Activated CD4-positive, CD25-positive, alpha-beta regulatory T cell (primary cell): ENCODE data around the gene MAP3K7.

Source experiments
- DNase-seq, 4 experiments: peaks; one replicate each; lab custom pipeline; 2025; lab: John Stamatoyannopoulos, UW

Gene MAP3K7

GRCh38 chr6:90530882-90531281 lies 56.0 kb downstream of the MAP3K7 start:
- DNase-seq: no peak

GRCh38 chr6:90525421-90525820 lies 61.5 kb downstream of the MAP3K7 start:
- no peak for DNase-seq

DNA sequence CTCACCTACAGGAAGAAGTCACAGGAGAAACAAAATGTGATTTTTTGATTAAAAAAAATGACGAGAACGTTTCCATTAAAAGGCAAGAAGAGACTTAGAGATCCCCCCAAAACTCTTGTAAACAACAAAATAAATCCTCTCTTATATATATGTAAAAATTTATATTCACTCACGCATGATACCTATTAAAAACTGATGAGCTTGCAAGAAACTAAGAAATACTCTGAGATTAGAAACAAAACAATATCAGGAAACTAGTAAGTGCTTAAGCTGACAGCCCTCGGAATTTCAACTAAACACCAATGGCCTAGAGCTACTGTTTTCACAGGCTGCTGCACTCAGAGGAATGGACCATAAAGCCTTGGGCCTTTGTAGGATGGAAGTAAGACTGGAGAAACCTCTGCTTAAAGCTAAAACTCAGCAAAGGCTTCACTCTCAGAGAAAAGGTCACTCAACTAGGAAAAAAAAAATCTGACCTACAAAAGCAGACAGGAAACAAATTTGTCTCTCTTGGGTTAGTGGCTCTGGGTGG lies 63.0 kb downstream of the MAP3K7 start:
- DNase-seq: no peak

DNA sequence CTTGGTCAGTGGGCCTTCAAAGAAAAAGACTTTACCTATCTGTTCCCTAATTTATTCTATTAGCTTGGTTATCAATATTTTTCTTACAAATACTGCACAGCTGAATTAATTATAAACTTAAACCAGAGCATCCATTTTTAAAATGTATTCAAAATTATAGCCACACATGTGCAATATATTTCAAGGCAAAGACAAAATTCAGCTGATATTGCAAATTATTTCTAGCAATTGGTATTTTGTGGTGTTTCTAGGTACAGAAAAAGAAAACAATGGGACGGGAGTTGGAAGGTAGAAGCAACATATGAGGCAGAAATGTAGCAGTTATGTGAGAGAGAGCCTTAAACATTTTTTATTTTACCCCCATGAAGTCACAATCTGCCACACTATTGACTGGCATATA lies 64.9 kb downstream of the MAP3K7 start:
- DNase-seq: no peak

DNA sequence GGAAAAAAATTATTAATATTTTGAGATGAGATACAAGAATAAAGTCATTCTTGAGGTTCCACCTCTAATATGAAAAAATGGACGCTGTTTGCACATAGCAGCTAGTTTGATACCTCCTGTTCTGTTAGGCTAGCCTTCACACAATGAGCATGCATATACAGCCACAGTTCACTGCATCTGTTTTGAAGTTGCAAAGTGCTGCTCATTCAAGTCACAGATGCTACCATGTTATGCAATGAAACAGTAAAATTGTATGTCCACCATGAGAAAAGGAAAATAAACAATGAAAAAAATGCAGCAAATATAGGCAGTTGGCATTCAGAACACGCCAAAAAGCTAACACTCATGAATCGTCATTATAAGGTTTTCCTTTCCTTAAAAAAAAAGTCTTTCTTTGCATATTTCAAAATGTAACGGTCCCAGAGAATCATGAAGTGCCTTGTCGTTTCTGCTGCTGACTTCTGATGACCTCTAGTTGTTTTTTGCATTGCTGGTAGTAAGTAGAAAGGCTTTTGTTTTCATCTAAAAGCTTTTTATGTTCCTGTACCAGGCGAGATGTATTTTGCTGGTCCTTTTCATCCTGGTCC lies 70.7 kb downstream of the MAP3K7 start:
- DNase-seq: no peak

- DNase-seq: no peak
Observed at GRCh38 chr6:90514496-90514895, 72.4 kb downstream of the MAP3K7 start.

GRCh38 chr6:90508753-90509152 lies 78.1 kb downstream of the MAP3K7 start:
- DNase-seq: no peak

GRCh38 chr6:90502866-90503407 lies 83.9 kb downstream of the MAP3K7 start:
- no peak for DNase-seq

DNA sequence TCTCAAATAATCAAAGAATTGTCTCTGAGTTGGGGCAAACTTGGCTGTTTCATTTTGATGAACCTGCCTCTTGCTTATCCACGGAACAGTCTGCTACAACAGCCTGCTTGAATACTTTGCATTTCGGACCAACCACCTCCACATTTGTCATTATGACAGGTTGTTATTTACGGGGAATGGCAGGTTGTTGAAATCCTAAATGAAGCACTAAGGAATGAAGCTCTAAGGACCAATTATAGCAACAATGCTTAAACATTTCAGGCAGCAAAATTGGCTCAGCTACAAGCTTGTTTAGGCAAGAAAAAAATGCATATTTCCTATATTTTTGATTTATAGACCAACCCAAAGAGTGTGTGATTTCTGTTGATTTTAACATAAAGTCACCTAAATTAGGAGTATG lies 84.5 kb downstream of the MAP3K7 start:
- DNase-seq: no peak

DNA sequence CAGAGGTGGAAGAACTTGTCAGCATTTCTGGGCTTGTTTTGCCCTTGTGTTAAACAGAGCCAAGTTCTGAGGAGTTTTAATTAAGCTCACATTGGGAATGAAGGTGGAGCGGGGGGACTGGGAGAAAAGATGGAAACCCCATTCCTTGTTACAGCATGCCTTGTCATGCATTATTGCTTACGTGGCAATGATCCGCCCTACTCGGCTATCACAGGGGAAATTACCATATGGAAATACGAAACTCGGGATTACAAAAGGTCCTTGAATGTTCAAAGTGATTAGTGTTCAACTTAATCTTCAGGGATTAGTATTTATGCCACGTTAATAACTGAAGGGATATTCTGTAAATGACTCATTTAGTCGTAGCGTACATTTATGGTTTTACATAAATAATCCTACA lies 86.4 kb downstream of the MAP3K7 start:
- DNase-seq: no peak

DNA sequence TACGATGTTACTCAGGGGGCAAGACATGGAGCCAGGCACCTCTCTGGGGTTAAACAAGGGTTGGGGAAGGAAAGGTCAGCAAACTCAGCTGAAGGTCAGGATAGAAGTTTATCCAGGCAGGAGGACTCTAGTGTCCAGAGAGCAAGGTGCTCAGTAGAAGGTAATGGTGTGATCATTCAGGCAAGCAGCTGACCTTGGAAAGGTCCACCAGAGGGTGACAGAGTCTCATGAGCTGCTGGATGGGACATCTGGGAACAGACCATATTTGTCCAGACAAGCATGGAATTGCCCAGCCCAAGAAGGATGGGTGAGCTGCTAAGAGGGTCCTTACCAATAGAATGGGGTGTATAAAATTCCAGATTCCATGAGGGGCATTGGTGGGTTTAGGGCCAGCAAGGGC lies 89.5 kb downstream of the MAP3K7 start:
- DNase-seq: no peak

DNA sequence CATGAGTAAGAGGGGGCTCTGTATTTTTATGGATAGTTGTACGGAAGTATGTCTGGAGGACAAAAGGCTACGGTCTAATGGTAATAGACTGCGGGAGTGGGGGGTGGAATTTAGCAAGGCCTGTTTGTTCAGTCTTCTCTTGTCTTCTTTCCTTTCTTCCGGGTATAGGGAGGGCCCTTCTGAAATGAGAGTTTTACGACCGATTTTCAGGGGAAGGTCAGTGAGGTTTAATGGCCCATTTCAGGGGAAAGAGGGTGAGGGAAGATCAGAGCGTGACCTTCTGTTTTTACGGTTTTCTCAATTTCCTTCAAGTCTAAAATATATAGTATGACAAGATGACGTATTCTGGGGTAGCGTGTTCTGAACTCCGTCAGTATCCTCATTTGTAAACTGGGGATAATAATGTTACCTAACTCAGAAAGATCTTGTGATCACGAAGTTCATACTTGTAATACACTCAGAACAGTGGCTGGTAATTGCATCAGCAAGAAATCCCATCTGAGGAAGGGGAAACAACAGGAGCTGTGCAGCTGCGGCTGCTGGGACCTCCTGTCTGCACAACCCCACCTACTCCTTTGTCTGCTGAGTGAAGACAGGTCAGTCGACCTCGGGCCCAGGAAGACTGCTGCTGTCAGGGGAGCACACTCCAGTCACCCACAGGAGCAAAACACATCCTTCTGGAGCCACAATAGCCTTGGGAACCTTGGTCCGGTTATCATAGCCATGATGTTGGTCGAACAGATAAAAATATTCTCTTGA lies 90.4 kb downstream of the MAP3K7 start:
- DNase-seq: no peak

DNA sequence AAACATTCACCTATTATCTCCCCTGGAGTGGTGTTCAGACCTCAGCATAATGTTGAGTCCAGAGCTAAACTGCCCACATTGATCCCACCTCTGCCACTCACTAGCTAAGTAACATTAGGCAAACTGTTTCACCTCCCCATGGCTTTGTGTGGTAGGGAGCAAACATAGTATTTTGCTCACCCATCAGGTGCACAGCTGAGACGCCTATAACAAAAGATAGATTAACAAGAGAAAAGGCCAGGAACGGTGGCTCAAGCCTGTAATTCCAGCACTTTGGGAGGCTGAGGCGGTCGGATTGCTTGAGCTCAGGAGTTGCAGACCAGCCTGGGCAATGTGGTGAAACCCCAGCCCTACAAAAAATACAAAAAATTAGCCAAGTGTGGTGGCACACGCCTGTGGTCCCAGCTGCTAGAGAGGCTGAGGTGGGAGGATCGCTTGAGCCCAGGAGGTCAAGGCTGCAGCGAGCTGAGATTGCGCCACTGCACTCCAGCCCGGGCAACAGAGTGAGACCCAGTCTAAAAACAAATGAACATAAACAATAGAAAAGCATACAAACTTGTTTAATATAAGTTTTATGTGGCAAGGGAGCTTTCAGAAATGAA lies 91.6 kb downstream of the MAP3K7 start:
- DNase-seq: no peak

- DNase-seq: no peak
Observed at GRCh38 chr6:90494067-90494780, 92.6 kb downstream of the MAP3K7 start.

DNA sequence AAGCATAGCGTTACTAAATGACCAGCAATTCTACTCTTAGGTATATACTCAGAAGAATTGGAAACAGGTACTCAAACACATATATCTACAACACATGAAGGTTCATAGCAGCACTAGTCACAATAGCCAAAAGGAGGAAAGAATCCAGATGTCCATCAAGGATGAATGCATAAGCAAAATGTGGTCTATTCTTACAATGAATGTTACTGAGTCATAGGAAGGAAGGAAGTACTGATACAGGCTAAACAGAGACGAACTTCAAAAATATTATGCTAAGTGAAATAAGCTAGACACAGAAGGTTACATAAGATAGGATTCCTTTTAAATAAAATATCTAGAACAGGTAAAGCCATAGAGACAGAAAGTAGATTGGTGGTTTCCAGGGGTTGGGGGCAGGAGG lies 93.5 kb downstream of the MAP3K7 start:
- no peak for DNase-seq

GRCh38 chr6:90492798-90493197 lies 94.1 kb downstream of the MAP3K7 start:
- no peak for DNase-seq

DNA sequence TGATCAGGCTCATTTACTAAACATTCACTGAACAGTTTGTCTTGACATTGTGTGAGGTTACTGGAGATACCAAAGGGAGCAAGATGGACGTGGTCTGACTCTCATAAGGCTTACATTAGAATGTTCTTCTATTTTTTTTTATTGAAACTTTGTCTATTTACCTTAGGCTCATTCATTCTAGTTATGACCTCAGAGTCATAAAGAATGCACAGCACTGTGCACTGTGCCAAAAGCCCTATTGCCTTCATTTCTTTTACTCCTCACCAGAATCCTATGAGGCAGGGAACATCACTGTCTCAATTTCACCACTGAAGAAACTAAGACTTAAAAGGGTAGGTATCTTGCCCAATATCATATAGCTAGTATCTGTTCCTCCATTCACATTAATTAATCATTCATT lies 94.5 kb downstream of the MAP3K7 start:
- no peak for DNase-seq

GRCh38 chr6:90490030-90490716 lies 96.7 kb downstream of the MAP3K7 start:
- DNase-seq: no peak

GRCh38 chr6:90488816-90489215 lies 98.1 kb downstream of the MAP3K7 start:
- no peak for DNase-seq

DNA sequence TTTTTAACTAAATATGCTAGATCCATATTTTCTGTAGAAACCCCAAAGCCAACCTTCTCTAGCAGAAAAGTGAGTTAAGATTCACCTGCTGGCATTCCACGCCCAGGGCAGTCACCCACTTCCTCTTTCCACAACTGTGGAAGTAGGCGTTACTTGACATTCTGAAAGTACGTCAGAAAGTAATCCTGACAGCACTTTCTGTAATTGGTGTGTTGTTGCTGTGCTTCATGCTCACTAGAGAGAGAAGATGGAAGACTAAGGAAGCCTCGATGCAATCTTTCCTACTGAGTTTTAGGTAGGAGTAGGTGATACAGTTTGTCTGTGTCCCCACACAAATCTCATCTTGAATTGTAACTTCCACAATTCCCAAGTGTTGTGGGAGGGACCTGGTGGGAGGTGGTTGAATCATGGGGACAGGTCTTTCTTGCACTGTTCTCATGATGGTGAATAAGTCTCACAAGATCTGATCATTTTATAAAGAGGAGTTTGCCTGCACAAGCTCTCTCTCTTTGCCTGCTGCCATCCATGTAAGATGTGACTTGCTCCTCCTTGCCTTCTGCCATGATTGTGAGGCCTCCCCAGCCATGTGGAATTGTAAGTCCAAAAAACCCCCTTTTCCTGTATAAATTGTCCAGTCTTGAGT lies 101.1 kb downstream of the MAP3K7 start:
- DNase-seq: no peak

GRCh38 chr6:90484903-90485302 lies 102.0 kb downstream of the MAP3K7 start:
- DNase-seq: no peak
